Measurements from ENCODE around the gene NLRP14.

Gene NLRP14

DNA sequence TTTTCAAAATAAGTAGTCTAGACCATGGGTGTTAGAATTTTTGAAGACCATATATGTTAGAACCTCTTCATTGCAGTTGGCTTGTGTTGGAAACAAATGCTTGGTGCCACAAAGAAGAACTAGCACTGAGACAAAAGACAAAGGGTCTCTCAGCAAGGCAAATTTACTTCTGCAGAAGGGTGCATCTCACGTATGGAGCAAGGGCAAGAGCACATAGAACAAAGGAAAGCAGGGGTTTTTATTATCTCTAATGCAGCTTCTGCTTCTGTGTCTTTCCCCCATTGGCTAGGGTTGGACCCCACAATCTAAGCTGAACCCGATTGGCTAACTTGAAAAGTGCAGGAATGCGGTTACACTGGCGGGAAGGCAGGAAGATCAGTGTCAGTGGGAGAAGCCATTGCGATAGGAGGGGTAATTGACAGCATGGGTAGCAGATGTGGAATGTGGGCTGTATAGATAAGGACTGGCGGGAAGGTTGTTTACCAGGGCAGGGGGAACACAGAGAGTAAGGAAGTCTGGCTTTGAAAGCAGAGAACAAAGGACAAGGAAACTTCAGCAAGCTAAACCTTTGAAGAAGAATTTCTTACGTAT is 59.4 kb downstream of the NLRP14 start:
- DNase-seq (ENCODE audit: low read depth), result no peak
- TF ChIP-seq, protein P1, sequence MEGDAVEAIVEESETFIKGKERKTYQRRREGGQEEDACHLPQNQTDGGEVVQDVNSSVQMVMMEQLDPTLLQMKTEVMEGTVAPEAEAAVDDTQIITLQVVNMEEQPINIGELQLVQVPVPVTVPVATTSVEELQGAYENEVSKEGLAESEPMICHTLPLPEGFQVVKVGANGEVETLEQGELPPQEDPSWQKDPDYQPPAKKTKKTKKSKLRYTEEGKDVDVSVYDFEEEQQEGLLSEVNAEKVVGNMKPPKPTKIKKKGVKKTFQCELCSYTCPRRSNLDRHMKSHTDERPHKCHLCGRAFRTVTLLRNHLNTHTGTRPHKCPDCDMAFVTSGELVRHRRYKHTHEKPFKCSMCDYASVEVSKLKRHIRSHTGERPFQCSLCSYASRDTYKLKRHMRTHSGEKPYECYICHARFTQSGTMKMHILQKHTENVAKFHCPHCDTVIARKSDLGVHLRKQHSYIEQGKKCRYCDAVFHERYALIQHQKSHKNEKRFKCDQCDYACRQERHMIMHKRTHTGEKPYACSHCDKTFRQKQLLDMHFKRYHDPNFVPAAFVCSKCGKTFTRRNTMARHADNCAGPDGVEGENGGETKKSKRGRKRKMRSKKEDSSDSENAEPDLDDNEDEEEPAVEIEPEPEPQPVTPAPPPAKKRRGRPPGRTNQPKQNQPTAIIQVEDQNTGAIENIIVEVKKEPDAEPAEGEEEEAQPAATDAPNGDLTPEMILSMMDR (conservative IDR thresholded peaks at IDR 0.05; ENCODE audit: low read length), result no peak

DNA sequence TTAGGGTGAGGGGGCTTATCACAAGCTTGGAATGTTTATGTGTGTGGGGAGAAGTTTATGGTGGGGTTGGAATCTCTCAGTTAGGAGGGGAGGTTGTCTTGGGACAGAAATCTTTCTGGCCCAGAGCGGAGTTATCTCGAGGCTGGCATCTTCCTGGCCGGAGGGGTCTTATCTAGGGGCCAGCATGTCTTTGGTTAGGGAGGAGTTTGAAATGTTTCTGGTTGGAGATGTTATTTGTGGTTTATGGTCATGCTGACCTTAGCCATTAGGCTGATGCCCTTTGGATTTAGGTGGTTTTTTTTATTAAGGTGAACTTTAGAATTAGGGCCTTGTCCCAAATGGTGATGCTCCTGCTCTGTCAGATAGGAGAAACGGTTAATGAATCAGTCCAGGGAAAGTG is 60.6 kb downstream of the NLRP14 start:
- H3K4me3 ChIP-seq (ENCODE audit: low read length), result no peak overlapping the region
- TF ChIP-seq, protein P1 (conservative IDR thresholded peaks at IDR 0.05; ENCODE audit: low read length), result no peak
- DNase-seq (ENCODE audit: low read depth), result no peak

More for the DNA sequence above, 59.4 kb downstream of the NLRP14 start:
- H3K4me3 ChIP-seq (ENCODE audit: low read length), result no peak overlapping the region

DNA sequence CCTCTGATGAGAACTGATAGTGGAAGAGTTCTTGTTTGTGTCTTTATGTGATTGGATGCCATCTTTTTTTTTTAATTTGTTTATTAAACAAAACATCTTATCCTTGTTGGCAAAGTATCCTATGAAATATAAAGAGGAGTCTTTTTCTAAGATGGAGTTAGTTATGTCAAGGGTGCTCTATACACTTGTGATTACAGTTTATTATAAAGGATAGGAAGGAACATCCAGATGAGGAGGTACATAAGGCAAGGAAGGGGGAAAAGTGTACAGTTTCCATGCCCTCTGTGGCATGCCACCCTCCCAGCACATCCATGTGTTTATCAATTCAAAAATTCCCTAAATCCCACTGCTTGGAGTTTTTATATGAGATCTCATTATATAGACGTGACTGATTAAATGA is 61.2 kb downstream of the NLRP14 start:
- TF ChIP-seq, protein P1 (conservative IDR thresholded peaks at IDR 0.05; ENCODE audit: low read length), result no peak
- H3K4me3 ChIP-seq (ENCODE audit: low read length), result no peak overlapping the region
- no peak for DNase-seq (ENCODE audit: low read depth)

DNA sequence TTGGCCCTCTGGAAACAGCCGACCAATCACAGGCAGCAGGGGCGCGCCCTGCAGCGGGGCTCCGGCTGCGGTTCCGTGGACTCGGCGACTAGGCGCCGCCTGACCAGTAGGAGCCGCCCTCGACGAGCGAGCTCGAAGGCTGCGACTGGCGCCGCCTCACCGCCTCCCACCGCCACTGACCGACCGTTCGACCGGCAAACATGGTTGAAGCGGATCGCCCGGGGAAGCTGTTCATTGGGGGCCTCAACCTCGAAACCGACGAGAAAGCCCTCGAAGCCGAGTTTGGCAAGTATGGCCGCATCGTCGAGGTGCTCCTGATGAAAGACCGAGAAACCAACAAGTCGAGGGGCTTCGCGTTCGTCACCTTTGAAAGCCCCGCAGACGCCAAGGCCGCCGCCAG is 68.6 kb downstream of the NLRP14 start, which contains the start of gene RBMXL2:
Gene RBMXL2 (plus strand): TSS at position 78 of the 400 bp plus-strand sequence. CDS start 123 bp downstream, at position 201.
- H3K4me3 ChIP-seq (ENCODE audit: low read length), result no peak within 1 kb of the TSS
- DNase-seq (ENCODE audit: low read depth), result no peak
- TF ChIP-seq, protein P1 (conservative IDR thresholded peaks at IDR 0.05; ENCODE audit: low read length), result no peak

DNA sequence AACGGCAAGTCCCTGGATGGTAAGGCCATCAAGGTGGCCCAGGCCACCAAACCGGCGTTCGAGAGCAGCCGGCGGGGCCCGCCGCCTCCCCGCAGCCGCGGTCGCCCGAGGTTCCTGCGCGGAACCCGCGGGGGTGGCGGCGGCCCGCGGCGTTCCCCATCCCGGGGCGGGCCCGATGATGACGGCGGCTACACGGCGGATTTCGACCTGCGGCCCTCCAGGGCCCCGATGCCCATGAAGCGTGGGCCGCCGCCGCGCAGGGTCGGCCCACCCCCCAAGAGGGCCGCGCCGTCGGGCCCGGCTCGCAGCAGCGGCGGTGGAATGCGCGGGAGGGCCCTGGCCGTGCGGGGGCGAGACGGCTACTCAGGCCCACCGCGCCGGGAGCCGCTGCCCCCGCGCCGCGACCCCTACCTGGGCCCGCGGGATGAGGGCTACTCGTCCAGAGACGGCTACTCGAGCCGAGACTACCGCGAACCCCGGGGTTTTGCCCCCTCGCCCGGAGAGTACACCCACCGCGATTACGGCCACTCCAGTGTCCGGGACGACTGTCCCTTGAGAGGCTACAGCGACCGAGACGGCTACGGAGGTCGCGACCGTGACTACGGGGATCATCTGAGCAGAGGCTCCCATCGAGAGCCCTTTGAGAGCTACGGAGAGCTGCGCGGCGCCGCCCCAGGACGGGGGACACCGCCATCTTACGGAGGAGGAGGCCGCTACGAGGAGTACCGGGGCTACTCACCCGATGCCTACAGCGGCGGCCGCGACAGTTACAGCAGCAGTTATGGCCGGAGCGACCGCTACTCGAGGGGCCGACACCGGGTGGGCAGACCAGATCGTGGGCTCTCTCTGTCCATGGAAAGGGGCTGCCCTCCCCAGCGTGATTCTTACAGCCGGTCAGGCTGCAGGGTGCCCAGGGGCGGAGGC is 69.3 kb downstream of the NLRP14 start:
- no peak for DNase-seq (ENCODE audit: low read depth)
- TF ChIP-seq, protein P1 (conservative IDR thresholded peaks at IDR 0.05; ENCODE audit: low read length), result no peak
- H3K4me3 ChIP-seq (ENCODE audit: low read length), result no peak overlapping the region

DNA sequence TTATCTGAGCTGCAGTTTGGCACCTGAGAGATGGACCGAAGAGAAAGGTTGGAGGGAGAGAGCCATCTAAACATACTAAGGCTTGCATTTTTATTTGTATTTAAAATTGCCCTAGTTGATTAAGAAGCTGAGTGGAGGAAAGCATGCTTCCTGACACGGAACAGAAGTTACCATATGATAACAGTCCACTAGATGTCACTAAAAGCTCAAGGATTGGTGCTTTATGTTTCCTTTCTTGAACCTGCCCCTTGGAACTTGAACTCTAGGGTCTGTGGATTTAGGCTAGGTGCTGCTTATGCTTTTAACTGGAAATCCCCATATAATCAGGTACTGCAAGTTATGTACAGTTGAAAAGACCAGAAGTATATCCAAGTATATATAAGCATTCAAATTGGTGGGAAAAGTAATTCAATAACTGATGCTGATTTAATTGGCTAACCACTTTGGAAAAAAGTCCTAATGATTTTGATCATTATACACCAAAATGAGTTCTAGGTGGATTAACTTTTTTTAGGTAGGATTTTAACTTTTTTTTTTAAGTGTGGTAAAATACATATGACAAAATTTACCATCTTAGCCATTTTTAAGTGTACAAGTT is 78.1 kb downstream of the NLRP14 start:
- no peak overlapping the region for H3K4me3 ChIP-seq (ENCODE audit: low read length)
- peak; percentile 51 for DNase-seq (ENCODE audit: low read depth)
- TF ChIP-seq, protein P1 (conservative IDR thresholded peaks at IDR 0.05; ENCODE audit: low read length), result peak; percentile 83

Measured in AG10803 (cell line).